HepG2 (cell line): Measurements from ENCODE around the gene GPER1. TPM values are rescaled to one million over a fixed set of nuclear protein-coding genes. Genes with fewer than 3 reads are reported as not detected.
A peak's percentile ranks its signal among the peaks of the same experiment; 100 is the strongest.

Source experiments
- ATAC-seq: fragments of 200-7000 bp; cut with Tn5 transposase; 3 replicates; pipeline ENCODE4 v1.9.1; 2020; ENCODE audit warnings: mild to moderate bottlenecking, moderate library complexity
- BruUV-seq: library from RNA; stranded (reverse); fragments of 400-500 nt; replicated peaks from 2 replicates; lab custom pipeline; 2021; lab: Mats Ljungman, UMichigan
- CTCF ChIA-PET: fragments of 300-600 bp; formaldehyde crosslinking; extraction: SDS; loops from one replicate; lab custom pipeline; 2021; ENCODE audit warnings: low total read pairs, inconsistent platforms, low intra/inter-chr PET ratio; lab: Yijun Ruan, JAX
- POLR2A ChIA-PET: fragments of 350-600 bp; sonication (Branson Sonifier 250); formaldehyde crosslinking; loops from one replicate; lab custom pipeline; 2020; ENCODE audit warnings: antibody characterized with exemption, inconsistent platforms; lab: Yijun Ruan, JAX
- DNase-seq: peaks from one replicate; pipeline ENCODE4 v3.0.0-alpha.2; 2015; ENCODE audit warnings: low spot score
- FAIRE-seq: peaks from 3 replicates; lab custom pipeline; 2011; peaks lifted over from hg19 to GRCh38; lab: Jason Lieb, UNC
- H2AFZ ChIP-seq: one replicate; pipeline ENCODE4 v1.6.1; 2011; ENCODE audit warnings: low read length, inconsistent platforms
- H3K27ac ChIP-seq: fragments of 300-600 bp; 3 replicates; pipeline ENCODE4 v1.8.0; 2011; ENCODE audit warnings: mixed run types, mild to moderate bottlenecking, mixed read lengths, low read length, inconsistent platforms; ENCODE audit not compliant: insufficient read depth; ENCODE audit errors: extremely low read length
- H3K27me3 ChIP-seq, 2 experiments: fragments of 200-600 bp in 1 of 2; 2 replicates in 1 of 2; 3 replicates in 1 of 2; pipeline versions ENCODE4 v1.6.0 to v1.8.0; 2011; ENCODE audit warnings: low read length in 2 of 2, mild to moderate bottlenecking in 2 of 2, moderate library complexity in 2 of 2, inconsistent platforms in 1 of 2; ENCODE audit not compliant: insufficient read depth in 2 of 2, control insufficient read depth in 1 of 2
- H3K36me3 ChIP-seq, 2 experiments: fragments of 200-600 bp in 1 of 2; replicated peaks in 1 of 2; 2 replicates in 1 of 2; 3 replicates in 1 of 2; pipeline versions ENCODE4 v1.5.1 to v1.8.0; 2011; ENCODE audit warnings: low read length in 2 of 2, inconsistent platforms in 1 of 2; ENCODE audit not compliant: insufficient read depth in 2 of 2, control insufficient read depth in 1 of 2
- H3K4me1 ChIP-seq: 2 replicates; pipeline ENCODE4 v1.5.1; 2012; ENCODE audit warnings: low read length, inconsistent platforms; ENCODE audit not compliant: insufficient read depth
- H3K4me2 ChIP-seq: 2 replicates; pipeline ENCODE4 v1.6.0; 2011; ENCODE audit warnings: low read depth, low read length, inconsistent platforms
- H3K4me3 ChIP-seq, 3 experiments: fragments of 200-600 bp in 1 of 3; sonication (generic), shearing (Covaris generic) in 1 of 3; replicated peaks in 1 of 3; 2 replicates each; pipeline ENCODE4 v1.5.1; 2011 to 2016; ENCODE audit warnings: low read length in 3 of 3, inconsistent platforms in 2 of 3, low read depth in 2 of 3, mild to moderate bottlenecking in 2 of 3, control low read depth in 1 of 3, mixed read lengths in 1 of 3; ENCODE audit not compliant: insufficient read depth in 1 of 3
- H3K79me2 ChIP-seq: one replicate; pipeline ENCODE4 v1.6.1; 2011; ENCODE audit warnings: low read length, inconsistent platforms; ENCODE audit not compliant: insufficient read depth
- H3K9ac ChIP-seq: 2 replicates; pipeline ENCODE4 v1.6.0; 2011; ENCODE audit warnings: mild to moderate bottlenecking, low read depth, low read length, inconsistent platforms; ENCODE audit not compliant: insufficient read depth
- H3K9me3 ChIP-seq: 2 replicates; pipeline ENCODE4 v1.5.1; 2012; ENCODE audit warnings: mild to moderate bottlenecking, low read length
- H4K20me1 ChIP-seq: 2 replicates; pipeline ENCODE4 v1.6.0; 2011; ENCODE audit warnings: inconsistent platforms, mild to moderate bottlenecking, low read length, moderate library complexity; ENCODE audit not compliant: insufficient read depth
- JARID2 ChIP-seq: sonication (generic); formaldehyde crosslinking; IDR thresholded peaks from 2 replicates; pipeline ENCODE4 v1.8.1; 2023; ENCODE audit warnings: missing genetic modification reagents, inconsistent platforms; ENCODE audit not compliant: insufficient replicate concordance
- MTA1 ChIP-seq: sonication (generic); formaldehyde crosslinking; IDR thresholded peaks from 2 replicates; pipeline ENCODE4 v1.4.0; 2020; ENCODE audit warnings: missing genetic modification reagents, mild to moderate bottlenecking, borderline replicate concordance
- ZNF256 ChIP-seq: sonication (generic); formaldehyde crosslinking; conservative IDR thresholded peaks from 2 replicates; pipeline ENCODE4 v1.4.0; 2020; ENCODE audit warnings: missing genetic modification reagents
- ZNF543 ChIP-seq: sonication (generic); formaldehyde crosslinking; IDR thresholded peaks from 2 replicates; pipeline ENCODE4 v1.4.0; 2020; ENCODE audit warnings: mild to moderate bottlenecking, missing genetic modification reagents
- ZNF766 ChIP-seq: sonication (generic); formaldehyde crosslinking; IDR thresholded peaks from 2 replicates; pipeline ENCODE4 v1.5.0; 2020; ENCODE audit warnings: missing genetic modification reagents, borderline replicate concordance
- WGBS: methylation state at CpG from one replicate; pipeline ENCODE4 v1.1.6; 2017; ENCODE audit warnings: low lambda C conversion rate; 5-methylcytosine and 5-hydroxymethylcytosine counted together
- in situ Hi-C: cut with HindIII; loops from 2 replicates; pipeline ENCODE4 v1.10.0; 2017; ENCODE audit warnings: low pct_unique_long_range_greater_than_20kb; ENCODE audit not compliant: extremely low pct_ligation_motif_present
- intact Hi-C: fragments of 100-400 bp; cut with micrococcal nuclease; formaldehyde crosslinking; loops from one replicate; pipeline ENCODE4 v1.10.0; 2022; ENCODE audit not compliant: unreplicated experiment
- polyA plus RNA-seq, 8 experiments: library from polyadenylated mRNA; depleted of rRNA in 3 of 8; stranded (reverse) in 7 of 8; unstranded in 1 of 8; fragments of >200 nt; fragmentation: Illumina TruSeq in 4 of 8; extraction: Trizol in 4 of 8; gene quantifications; 2 replicates each; pipeline versions ENCODE4 v1.2.1 to v1.2.3, GENCODE V29; 2011 to 2016; ENCODE audit warnings: low read depth in 4 of 8, missing spikeins in 1 of 8, mixed read lengths in 1 of 8; ENCODE audit not compliant: insufficient read depth in 1 of 8
- total RNA-seq, 5 experiments: library from RNA; depleted of rRNA; stranded (reverse); fragments of >200 nt; fragmentation: Illumina TruSeq; extraction: Trizol; gene quantifications; 2 replicates each; pipeline ENCODE4 v1.2.3, GENCODE V29; 2016; ENCODE audit warnings: low read depth in 1 of 5
- TF ChIP-seq, protein P1 (sequence below): sonication (generic); formaldehyde crosslinking; IDR thresholded peaks from 2 replicates; pipeline ENCODE4 v1.4.0; 2020; ENCODE audit warnings: missing genetic modification reagents
- TF ChIP-seq, protein P2 (sequence below): sonication (generic); formaldehyde crosslinking; IDR thresholded peaks from 2 replicates; pipeline ENCODE4 v1.5.1; 2020; ENCODE audit warnings: mild to moderate bottlenecking, missing genetic modification reagents, borderline replicate concordance
- TF ChIP-seq, protein P3 (sequence below): sonication (generic); formaldehyde crosslinking; IDR thresholded peaks from 2 replicates; pipeline ENCODE4 v1.4.0; 2020; ENCODE audit warnings: missing genetic modification reagents

Gene GPER1
- total and polyA plus RNA-seq, 2 of the 13 experiments (the other 11 are each of a cell fraction or from before 2014, with no cell fraction given), result 12.7 to 19.7 TPM

DNA sequence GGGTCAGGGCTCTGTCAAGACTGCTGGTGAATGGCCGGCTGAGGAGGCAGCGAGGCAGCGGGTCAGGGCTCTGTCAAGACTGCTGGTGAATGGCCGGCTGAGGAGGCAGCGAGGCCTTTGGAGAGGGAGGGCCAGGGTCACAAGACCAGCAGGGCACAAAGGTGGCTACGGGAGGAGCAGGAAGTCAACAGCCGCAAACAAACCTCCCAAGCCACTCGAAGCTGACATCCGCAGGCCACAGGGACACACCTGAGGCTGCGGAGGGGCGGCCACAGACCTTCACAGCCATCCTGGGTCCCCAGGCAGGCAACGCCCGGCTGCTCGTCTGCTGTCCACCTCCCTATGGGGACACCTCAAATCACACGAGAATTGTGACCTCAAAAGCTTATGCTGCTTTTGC, 8.9 kb upstream of the GPER1 start (continued):
- TF ChIP-seq JARID2 (CRISPR knock-in tag) (no peak), MTA1 (CRISPR knock-in tag) (0 out of 2 replicates have a peak, but pooled peaks have one; percentile 18), ZNF256 (CRISPR knock-in tag) (no peak)
- TF ChIP-seq, protein P1, sequence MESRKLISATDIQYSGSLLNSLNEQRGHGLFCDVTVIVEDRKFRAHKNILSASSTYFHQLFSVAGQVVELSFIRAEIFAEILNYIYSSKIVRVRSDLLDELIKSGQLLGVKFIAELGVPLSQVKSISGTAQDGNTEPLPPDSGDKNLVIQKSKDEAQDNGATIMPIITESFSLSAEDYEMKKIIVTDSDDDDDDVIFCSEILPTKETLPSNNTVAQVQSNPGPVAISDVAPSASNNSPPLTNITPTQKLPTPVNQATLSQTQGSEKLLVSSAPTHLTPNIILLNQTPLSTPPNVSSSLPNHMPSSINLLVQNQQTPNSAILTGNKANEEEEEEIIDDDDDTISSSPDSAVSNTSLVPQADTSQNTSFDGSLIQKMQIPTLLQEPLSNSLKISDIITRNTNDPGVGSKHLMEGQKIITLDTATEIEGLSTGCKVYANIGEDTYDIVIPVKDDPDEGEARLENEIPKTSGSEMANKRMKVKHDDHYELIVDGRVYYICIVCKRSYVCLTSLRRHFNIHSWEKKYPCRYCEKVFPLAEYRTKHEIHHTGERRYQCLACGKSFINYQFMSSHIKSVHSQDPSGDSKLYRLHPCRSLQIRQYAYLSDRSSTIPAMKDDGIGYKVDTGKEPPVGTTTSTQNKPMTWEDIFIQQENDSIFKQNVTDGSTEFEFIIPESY (CRISPR knock-in tag), result peak; percentile 41; the same call in 1 of the 2 replicates

DNA sequence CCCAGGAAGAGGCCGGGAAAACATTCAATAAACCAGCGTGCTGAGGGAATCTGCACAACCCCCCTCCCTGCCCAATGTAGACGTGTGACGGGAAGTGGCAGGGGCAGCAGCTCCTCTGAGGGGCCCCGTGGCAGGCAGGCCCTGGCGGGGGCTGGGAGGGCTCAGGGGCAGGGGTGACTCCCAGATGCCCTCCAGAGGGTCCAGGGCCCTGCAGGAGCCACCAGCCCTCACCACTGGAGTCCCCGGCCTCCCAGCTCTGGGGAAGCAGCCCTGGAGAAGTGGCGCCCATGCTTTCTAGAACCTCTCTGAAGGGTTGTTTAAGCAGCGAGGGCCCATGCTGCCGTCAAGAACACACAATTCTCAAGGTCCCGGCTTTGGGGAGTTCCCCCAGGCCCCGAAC, 8.4 kb upstream of the GPER1 start:
- ATAC-seq (no peak), FAIRE-seq (no peak), DNase-seq (no peak)
- H3K36me3 ChIP-seq, result peaks cover 2 to 14% of the 10 kb centered on the region in 2 experiments; a peak in 3 of 5 replicates
- in situ Hi-C loops (no loop called here), intact Hi-C loops (no loop called here)
- H3K4me1 ChIP-seq, result peaks cover 35% of the 10 kb centered on the region
- H3K27ac ChIP-seq, result peak overlapping the region; percentile 49
- no peaks in the 10 kb centered on the region for H3K9me3 ChIP-seq
- POLR2A ChIA-PET, result interaction anchor here (1.0 to 1.1 kb wide), 2 partner anchors 8 to 87 kb away, joined by 3 read pairs; partner anchors contain the start of gene GPER1
- WGBS, result 94% methylated on average over 5 of the region's 12 CpGs
- no TSS peak for BruUV-seq
- CTCF ChIA-PET, result no interaction called here
- TF ChIP-seq ZNF543 (CRISPR knock-in tag) (no peak), ZNF766 (CRISPR knock-in tag) (no peak)
- TF ChIP-seq, protein P2, sequence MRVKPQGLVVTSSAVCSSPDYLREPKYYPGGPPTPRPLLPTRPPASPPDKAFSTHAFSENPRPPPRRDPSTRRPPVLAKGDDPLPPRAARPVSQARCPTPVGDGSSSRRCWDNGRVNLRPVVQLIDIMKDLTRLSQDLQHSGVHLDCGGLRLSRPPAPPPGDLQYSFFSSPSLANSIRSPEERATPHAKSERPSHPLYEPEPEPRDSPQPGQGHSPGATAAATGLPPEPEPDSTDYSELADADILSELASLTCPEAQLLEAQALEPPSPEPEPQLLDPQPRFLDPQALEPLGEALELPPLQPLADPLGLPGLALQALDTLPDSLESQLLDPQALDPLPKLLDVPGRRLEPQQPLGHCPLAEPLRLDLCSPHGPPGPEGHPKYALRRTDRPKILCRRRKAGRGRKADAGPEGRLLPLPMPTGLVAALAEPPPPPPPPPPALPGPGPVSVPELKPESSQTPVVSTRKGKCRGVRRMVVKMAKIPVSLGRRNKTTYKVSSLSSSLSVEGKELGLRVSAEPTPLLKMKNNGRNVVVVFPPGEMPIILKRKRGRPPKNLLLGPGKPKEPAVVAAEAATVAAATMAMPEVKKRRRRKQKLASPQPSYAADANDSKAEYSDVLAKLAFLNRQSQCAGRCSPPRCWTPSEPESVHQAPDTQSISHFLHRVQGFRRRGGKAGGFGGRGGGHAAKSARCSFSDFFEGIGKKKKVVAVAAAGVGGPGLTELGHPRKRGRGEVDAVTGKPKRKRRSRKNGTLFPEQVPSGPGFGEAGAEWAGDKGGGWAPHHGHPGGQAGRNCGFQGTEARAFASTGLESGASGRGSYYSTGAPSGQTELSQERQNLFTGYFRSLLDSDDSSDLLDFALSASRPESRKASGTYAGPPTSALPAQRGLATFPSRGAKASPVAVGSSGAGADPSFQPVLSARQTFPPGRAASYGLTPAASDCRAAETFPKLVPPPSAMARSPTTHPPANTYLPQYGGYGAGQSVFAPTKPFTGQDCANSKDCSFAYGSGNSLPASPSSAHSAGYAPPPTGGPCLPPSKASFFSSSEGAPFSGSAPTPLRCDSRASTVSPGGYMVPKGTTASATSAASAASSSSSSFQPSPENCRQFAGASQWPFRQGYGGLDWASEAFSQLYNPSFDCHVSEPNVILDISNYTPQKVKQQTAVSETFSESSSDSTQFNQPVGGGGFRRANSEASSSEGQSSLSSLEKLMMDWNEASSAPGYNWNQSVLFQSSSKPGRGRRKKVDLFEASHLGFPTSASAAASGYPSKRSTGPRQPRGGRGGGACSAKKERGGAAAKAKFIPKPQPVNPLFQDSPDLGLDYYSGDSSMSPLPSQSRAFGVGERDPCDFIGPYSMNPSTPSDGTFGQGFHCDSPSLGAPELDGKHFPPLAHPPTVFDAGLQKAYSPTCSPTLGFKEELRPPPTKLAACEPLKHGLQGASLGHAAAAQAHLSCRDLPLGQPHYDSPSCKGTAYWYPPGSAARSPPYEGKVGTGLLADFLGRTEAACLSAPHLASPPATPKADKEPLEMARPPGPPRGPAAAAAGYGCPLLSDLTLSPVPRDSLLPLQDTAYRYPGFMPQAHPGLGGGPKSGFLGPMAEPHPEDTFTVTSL, result no peak
- TF ChIP-seq, protein P3, sequence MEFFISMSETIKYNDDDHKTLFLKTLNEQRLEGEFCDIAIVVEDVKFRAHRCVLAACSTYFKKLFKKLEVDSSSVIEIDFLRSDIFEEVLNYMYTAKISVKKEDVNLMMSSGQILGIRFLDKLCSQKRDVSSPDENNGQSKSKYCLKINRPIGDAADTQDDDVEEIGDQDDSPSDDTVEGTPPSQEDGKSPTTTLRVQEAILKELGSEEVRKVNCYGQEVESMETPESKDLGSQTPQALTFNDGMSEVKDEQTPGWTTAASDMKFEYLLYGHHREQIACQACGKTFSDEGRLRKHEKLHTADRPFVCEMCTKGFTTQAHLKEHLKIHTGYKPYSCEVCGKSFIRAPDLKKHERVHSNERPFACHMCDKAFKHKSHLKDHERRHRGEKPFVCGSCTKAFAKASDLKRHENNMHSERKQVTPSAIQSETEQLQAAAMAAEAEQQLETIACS (CRISPR knock-in tag), result no peak
- H4K20me1 ChIP-seq, result no peaks in the 10 kb centered on the region
- H3K27me3 ChIP-seq, result no peaks in the 10 kb centered on the region
- H3K9ac ChIP-seq, result 0 out of 2 replicates have a peak overlapping the region, but pooled peaks have one; percentile 10
- H3K4me3 ChIP-seq, result no peak overlapping the region
- H3K4me2 ChIP-seq, result peak overlapping the region; percentile 51; the same call in 1 of the 2 replicates
- H3K79me2 ChIP-seq, result no peaks in the 10 kb centered on the region
- no peak overlapping the region for H2AFZ ChIP-seq
